Measurements from ENCODE around the gene AGGF1.
"Not testable (repeated sequence)": the region's sequence is repeated elsewhere in the genome, so short reads cannot be mapped to it uniquely, and the experiment has no call there.

The AGGF1 gene

GRCh38 chr5:77087484-77088261 is 57.5 kb downstream of the AGGF1 start:
- DNase-seq = no peak

GRCh38 chr5:77095189-77095588 is 65.0 kb downstream of the AGGF1 start:
- no peak for DNase-seq

- DNase-seq = no peak
Observed at GRCh38 chr5:77101298-77101697, 71.1 kb downstream of the AGGF1 start.

GRCh38 chr5:77102549-77102948 is 72.3 kb downstream of the AGGF1 start:
- DNase-seq = no peak

GRCh38 chr5:77103457-77103856 is 73.3 kb downstream of the AGGF1 start:
- DNase-seq = no peak

GRCh38 chr5:77104813-77105212 is 74.6 kb downstream of the AGGF1 start:
- no peak for DNase-seq

- DNase-seq = not testable (repeated sequence)
Observed at GRCh38 chr5:77107035-77107434, 76.8 kb downstream of the AGGF1 start.
